ENCODE measurements around the gene TCF19.
"Not testable (repeated sequence)": the region's sequence is repeated elsewhere in the genome, so short reads cannot be mapped to it uniquely, and the experiment has no call there.

TCF19 gene

GRCh38 chr6:31197559-31198305 lies 39.3 kb downstream of the TCF19 start:
- Histone ChIP-seq H3K9me3 (ENCODE audit: insufficient read depth, low read depth, low read length) (peaks cover 3% of the 10 kb centered on the region; the same call in 1 of the 2 replicates), H3K36me3 (ENCODE audit: insufficient read depth, low read length) (no peaks in the 10 kb centered on the region), H3K4me3 (ENCODE audit: low read length) (peak overlapping the region; percentile 75), H3K9ac (ENCODE audit: low read depth, low read length) (peak overlapping the region; percentile 21; the same call in 1 of the 2 replicates), H3K4me1 (ENCODE audit: insufficient read depth, low read length) (peaks cover 6% of the 10 kb centered on the region), H3K27me3 (ENCODE audit: insufficient read depth, low read length) (no peaks in the 10 kb centered on the region), H3K27ac (ENCODE audit: low read depth, low read length) (no peak overlapping the region; the same call in 1 of the 2 replicates)
- WGBS: 1% methylated on average over 45 of the region's 45 CpGs

GRCh38 chr6:31199105-31199452 lies 40.7 kb downstream of the TCF19 start:
- WGBS: 93% methylated on average over 4 of the region's 4 CpGs
- H3K27ac ChIP-seq (ENCODE audit: low read depth, low read length); H3K9me3 ChIP-seq (ENCODE audit: insufficient read depth, low read depth, low read length); H3K27me3 ChIP-seq (ENCODE audit: insufficient read depth, low read length); H3K36me3 ChIP-seq (ENCODE audit: insufficient read depth, low read length); H3K9ac ChIP-seq (ENCODE audit: low read depth, low read length); H3K4me3 ChIP-seq (ENCODE audit: low read length): not testable (repeated sequence)
- H3K4me1 ChIP-seq (ENCODE audit: insufficient read depth, low read length): peaks cover 20% of the 10 kb centered on the region

GRCh38 chr6:31202259-31203166 lies 44.1 kb downstream of the TCF19 start:
- H3K36me3 ChIP-seq (ENCODE audit: insufficient read depth, low read length): no peaks in the 10 kb centered on the region
- WGBS: 50% methylated on average over 11 of the region's 11 CpGs
- peaks cover 20% of the 10 kb centered on the region for H3K4me1 ChIP-seq (ENCODE audit: insufficient read depth, low read length)
- peak overlapping the region; percentile 25; the same call in 1 of the 2 replicates for H3K27ac ChIP-seq (ENCODE audit: low read depth, low read length)
- no peak overlapping the region for H3K4me3 ChIP-seq (ENCODE audit: low read length)
- no peak overlapping the region for H3K9ac ChIP-seq (ENCODE audit: low read depth, low read length)
- H3K27me3 ChIP-seq (ENCODE audit: insufficient read depth, low read length): no peaks in the 10 kb centered on the region
- 0 out of 2 replicates have a peak, but pooled peaks cover 3% of the 10 kb centered on the region for H3K9me3 ChIP-seq (ENCODE audit: insufficient read depth, low read depth, low read length)

- H3K27me3 ChIP-seq (ENCODE audit: insufficient read depth, low read length): no peaks in the 10 kb centered on the region
- no peak overlapping the region for H3K9ac ChIP-seq (ENCODE audit: low read depth, low read length)
- H3K4me1 ChIP-seq (ENCODE audit: insufficient read depth, low read length): peaks cover 20% of the 10 kb centered on the region
- H3K9me3 ChIP-seq (ENCODE audit: insufficient read depth, low read depth, low read length): 0 out of 2 replicates have a peak, but pooled peaks cover 3% of the 10 kb centered on the region
- H3K4me3 ChIP-seq (ENCODE audit: low read length): no peak overlapping the region
- WGBS: 57% methylated on average over 5 of the region's 5 CpGs
- H3K27ac ChIP-seq (ENCODE audit: low read depth, low read length): peak overlapping the region; percentile 55
- H3K36me3 ChIP-seq (ENCODE audit: insufficient read depth, low read length): no peaks in the 10 kb centered on the region
These were observed 45.1 kb downstream of the TCF19 start for GRCh38 chr6:31203345-31203979.

GRCh38 chr6:31204751-31205145 lies 46.4 kb downstream of the TCF19 start:
- WGBS: 80% methylated on average over 4 of the region's 4 CpGs
- Histone ChIP-seq H3K4me3 (ENCODE audit: low read length) (no peak overlapping the region), H3K9me3 (ENCODE audit: insufficient read depth, low read depth, low read length) (0 out of 2 replicates have a peak, but pooled peaks cover 3% of the 10 kb centered on the region), H3K9ac (ENCODE audit: low read depth, low read length) (no peak overlapping the region), H3K27ac (ENCODE audit: low read depth, low read length) (no peak overlapping the region), H3K4me1 (ENCODE audit: insufficient read depth, low read length) (peaks cover 20% of the 10 kb centered on the region), H3K36me3 (ENCODE audit: insufficient read depth, low read length) (no peaks in the 10 kb centered on the region), H3K27me3 (ENCODE audit: insufficient read depth, low read length) (no peaks in the 10 kb centered on the region)

- H3K9ac ChIP-seq (ENCODE audit: low read depth, low read length): no peak overlapping the region
- 89% methylated on average over 2 of the region's 2 CpGs for WGBS
- no peak overlapping the region for H3K4me3 ChIP-seq (ENCODE audit: low read length)
- no peaks in the 10 kb centered on the region for H3K27me3 ChIP-seq (ENCODE audit: insufficient read depth, low read length)
- 0 out of 2 replicates have a peak, but pooled peaks cover 3% of the 10 kb centered on the region for H3K9me3 ChIP-seq (ENCODE audit: insufficient read depth, low read depth, low read length)
- no peaks in the 10 kb centered on the region for H3K36me3 ChIP-seq (ENCODE audit: insufficient read depth, low read length)
- no peak overlapping the region for H3K27ac ChIP-seq (ENCODE audit: low read depth, low read length)
- peaks cover 28% of the 10 kb centered on the region for H3K4me1 ChIP-seq (ENCODE audit: insufficient read depth, low read length)
These were observed 47.2 kb downstream of the TCF19 start for GRCh38 chr6:31205638-31206037.

- 87% methylated on average over 2 of the region's 2 CpGs for WGBS
These were observed 50.1 kb downstream of the TCF19 start for GRCh38 chr6:31208506-31208905.

GRCh38 chr6:31209137-31209536 lies 50.7 kb downstream of the TCF19 start:
- Histone ChIP-seq H3K36me3 (ENCODE audit: insufficient read depth, low read length) (no peaks in the 10 kb centered on the region), H3K4me3 (ENCODE audit: low read length) (no peak overlapping the region), H3K27me3 (ENCODE audit: insufficient read depth, low read length) (no peaks in the 10 kb centered on the region), H3K9me3 (ENCODE audit: insufficient read depth, low read depth, low read length) (no peaks in the 10 kb centered on the region), H3K27ac (ENCODE audit: low read depth, low read length) (no peak overlapping the region), H3K4me1 (ENCODE audit: insufficient read depth, low read length) (peaks cover 14% of the 10 kb centered on the region), H3K9ac (ENCODE audit: low read depth, low read length) (no peak overlapping the region)
- WGBS: 92% methylated on average over 2 of the region's 2 CpGs

More at GRCh38 chr6:31208506-31208905, 50.1 kb downstream of the TCF19 start:
- H3K9ac ChIP-seq (ENCODE audit: low read depth, low read length): no peak overlapping the region
- H3K27ac ChIP-seq (ENCODE audit: low read depth, low read length): no peak overlapping the region
- no peaks in the 10 kb centered on the region for H3K27me3 ChIP-seq (ENCODE audit: insufficient read depth, low read length)
- no peaks in the 10 kb centered on the region for H3K36me3 ChIP-seq (ENCODE audit: insufficient read depth, low read length)
- peaks cover 21% of the 10 kb centered on the region for H3K4me1 ChIP-seq (ENCODE audit: insufficient read depth, low read length)
- H3K4me3 ChIP-seq (ENCODE audit: low read length): no peak overlapping the region
- no peaks in the 10 kb centered on the region for H3K9me3 ChIP-seq (ENCODE audit: insufficient read depth, low read depth, low read length)

GRCh38 chr6:31210123-31210522 lies 51.7 kb downstream of the TCF19 start:
- Histone ChIP-seq H3K36me3 (ENCODE audit: insufficient read depth, low read length) (no peaks in the 10 kb centered on the region), H3K9me3 (ENCODE audit: insufficient read depth, low read depth, low read length) (no peaks in the 10 kb centered on the region), H3K27me3 (ENCODE audit: insufficient read depth, low read length) (no peaks in the 10 kb centered on the region), H3K4me1 (ENCODE audit: insufficient read depth, low read length) (peaks cover 14% of the 10 kb centered on the region), H3K27ac (ENCODE audit: low read depth, low read length) (no peak overlapping the region), H3K4me3 (ENCODE audit: low read length) (no peak overlapping the region), H3K9ac (ENCODE audit: low read depth, low read length) (no peak overlapping the region)
- 80% methylated on average over 5 of the region's 6 CpGs for WGBS

GRCh38 chr6:31210741-31211532 lies 52.5 kb downstream of the TCF19 start:
- Histone ChIP-seq H3K4me1 (ENCODE audit: insufficient read depth, low read length) (peaks cover 14% of the 10 kb centered on the region), H3K9me3 (ENCODE audit: insufficient read depth, low read depth, low read length) (no peaks in the 10 kb centered on the region; the same call in 1 of the 2 replicates), H3K36me3 (ENCODE audit: insufficient read depth, low read length) (no peaks in the 10 kb centered on the region), H3K27ac (ENCODE audit: low read depth, low read length) (no peak overlapping the region), H3K9ac (ENCODE audit: low read depth, low read length) (no peak overlapping the region), H3K27me3 (ENCODE audit: insufficient read depth, low read length) (no peaks in the 10 kb centered on the region), H3K4me3 (ENCODE audit: low read length) (no peak overlapping the region)
- WGBS: 78% methylated on average over 5 of the region's 5 CpGs
